ENCODE data around the gene CD177.
"Not testable (repeated sequence)": the region's sequence is repeated elsewhere in the genome, so short reads cannot be mapped to it uniquely, and the experiment has no call there.

CD177 gene

DNA sequence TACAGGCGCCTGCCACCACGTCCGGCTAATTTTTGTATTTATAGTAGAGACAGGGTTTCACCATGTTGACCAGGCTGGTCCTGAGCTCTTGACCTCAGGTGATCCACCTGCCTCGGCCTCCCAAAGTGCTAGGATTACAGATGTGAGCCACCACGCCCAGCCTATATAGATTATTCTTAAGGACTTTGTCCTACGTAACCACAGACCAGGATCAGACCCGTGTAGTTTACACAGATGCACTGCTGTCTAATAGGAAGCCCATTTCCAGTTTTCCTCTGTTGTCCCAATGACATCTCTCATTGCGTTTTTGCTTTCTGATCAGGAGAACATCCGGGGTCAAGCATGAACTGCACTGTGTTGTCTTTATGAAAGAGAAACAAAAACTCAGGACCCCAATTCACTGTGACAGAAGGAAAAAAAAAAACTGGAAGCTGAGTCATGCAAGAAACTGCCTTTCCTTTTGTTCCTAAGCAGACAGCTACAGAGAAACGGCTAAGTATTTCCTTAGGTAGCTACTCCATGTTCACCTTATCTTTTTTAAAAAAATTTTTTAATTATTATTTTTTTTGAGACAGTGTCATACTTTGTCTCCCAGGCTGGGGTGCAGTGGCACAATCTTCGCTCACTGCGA lies 29.2 kb downstream of the CD177 start:
- not testable (repeated sequence) for DNase-seq

GRCh38 chr19:43383254-43383653 lies 29.8 kb downstream of the CD177 start:
- DNase-seq = not testable (repeated sequence)

- not testable (repeated sequence) for DNase-seq
Measured at GRCh38 chr19:43383759-43384158, 30.3 kb downstream of the CD177 start.

DNA sequence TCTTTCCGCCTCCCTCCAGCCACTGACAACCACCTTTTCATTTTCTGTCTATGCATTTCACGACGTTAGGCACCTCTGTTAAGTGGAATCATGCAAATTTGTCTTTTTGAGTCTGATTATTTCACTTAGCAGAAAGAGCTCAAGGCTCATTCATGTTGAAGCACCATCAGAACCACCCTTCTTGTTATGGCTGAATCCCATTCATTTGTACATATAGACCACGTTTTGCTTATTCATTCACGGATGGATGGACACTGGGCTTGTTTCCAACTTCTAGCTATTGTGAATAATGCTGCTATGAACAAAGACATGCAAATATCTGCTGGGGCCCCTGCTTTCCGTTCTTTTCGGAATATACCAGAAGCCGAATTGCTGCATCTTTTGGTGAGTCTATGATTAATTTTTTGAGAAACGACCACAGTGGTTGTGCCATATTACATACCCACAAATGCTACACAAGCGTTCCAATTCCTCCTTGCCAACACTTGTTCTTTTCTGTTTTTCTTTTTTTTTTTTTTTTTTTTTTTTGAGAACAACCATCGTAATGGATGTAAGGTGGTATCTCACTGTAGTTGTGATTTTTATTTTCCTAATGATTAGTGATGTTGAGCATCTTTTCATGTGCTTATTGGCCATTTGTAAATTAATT lies 37.5 kb downstream of the CD177 start:
- not testable (repeated sequence) for DNase-seq

DNA sequence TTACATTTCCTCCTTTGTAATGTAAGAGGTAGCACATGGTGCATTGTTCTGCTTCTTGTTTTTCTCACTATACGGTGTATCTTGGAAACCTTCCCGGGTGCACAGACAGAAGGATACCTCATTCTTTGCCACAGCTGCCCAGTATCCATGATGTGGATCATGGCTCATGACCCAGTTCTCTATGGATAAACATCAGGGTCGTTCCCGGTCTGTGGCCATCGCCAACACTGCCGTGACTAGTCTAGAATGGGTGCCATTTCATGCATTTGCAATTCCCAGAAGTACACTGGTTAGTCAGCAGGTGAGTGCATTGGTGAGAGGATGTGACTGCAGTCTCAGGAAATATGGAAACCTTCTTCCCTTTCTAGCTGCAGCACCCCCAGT lies 38.1 kb downstream of the CD177 start:
- not testable (repeated sequence) for DNase-seq

- DNase-seq = not testable (repeated sequence)
Measured at GRCh38 chr19:43393501-43393900, 40.0 kb downstream of the CD177 start.

DNA sequence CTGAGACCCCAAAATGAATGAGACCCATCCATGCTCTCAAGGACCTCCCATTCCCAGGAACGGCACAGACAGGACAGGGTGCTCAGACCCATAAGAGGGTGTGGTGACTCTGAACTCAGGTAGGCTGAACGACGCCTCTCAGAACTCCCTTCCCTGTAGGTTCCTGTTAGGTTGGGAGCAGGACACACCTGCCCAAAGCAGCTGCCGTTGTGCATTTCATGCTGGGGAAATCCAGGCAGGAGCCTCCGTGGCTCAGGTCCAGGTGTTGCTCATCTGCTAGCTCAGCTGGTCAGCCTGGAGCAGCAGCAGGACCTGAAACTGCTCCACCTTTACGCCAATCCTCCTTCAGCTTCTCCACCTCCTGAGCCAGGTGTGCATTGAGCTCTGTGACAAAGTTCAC lies 42.1 kb downstream of the CD177 start:
- DNase-seq = no peak

DNA sequence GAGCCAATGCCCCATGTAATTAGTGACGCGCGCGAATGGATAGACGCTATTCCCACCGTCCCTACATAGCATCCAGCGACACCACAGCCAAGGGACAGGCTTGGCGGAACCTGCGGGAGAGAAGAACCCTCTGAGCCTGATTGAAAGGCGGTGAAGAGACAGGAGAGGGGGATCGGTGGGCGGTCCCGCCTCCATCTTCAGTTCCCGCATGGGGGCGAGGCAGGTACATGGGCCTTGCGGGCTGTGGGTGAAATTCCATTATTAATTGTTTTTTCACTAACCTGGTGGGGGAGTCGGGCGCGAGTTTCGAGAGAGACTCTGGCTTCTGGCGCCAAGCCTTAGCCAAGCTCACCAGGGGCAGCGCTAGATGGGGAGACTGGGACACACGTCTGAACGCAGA lies 52.8 kb downstream of the CD177 start:
- no peak for DNase-seq

- no peak for DNase-seq
Measured at GRCh38 chr19:43407416-43408005, 54.0 kb downstream of the CD177 start.

DNA sequence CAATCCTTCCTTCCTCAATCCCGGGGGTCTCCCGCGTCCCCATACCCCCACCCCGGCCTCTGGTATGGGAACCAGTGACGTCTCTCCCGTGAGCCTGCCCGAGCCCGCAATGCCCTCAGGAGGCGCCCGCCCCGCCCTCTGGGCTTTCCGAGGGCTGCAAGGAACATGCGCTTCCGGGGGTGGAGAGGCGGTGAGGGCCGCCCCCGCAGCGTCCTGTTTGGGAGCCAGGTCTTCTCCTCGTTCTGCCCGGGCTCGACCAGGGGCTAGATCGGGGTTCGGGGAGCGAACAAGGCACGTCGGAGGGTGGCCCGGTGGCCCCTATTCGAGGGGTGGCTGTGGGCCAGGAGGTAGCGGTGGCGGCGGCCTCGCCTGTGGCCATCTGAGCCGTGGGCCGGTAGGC lies 54.6 kb downstream of the CD177 start:
- DNase-seq = no peak

GRCh38 chr19:43409415-43409814 lies 55.9 kb downstream of the CD177 start:
- no peak for DNase-seq

DNA sequence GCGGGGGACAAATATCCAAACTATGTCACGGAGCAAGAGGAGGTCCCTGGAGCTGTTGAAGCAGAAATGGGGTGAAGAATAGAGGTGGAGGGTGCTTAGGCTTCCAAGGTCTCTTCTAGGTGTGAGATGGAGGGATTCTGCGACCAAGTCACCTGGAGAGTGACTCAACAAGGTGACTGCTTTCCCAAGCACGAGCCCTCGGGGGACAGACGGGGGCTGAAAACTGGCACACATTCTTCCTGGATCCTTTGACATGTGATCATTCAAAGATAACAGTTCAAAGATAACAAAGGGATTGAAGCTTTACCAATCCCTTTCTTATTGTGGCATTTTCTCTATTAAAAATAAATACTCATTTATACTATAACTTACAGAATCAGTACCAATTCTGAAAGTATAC lies 59.0 kb downstream of the CD177 start:
- no peak for DNase-seq

All from HCEC 1CT (cell line).